MM.1S (cell line): Measurements from ENCODE around the gene RFTN1.

Experiments used
- CTCF ChIP-seq: fragments of 300-600 bp; sonication (generic); IDR thresholded peaks from 2 replicates; pipeline ENCODE4 v1.5.1; 2016; ENCODE audit warnings: antibody characterized with exemption, low read length, mixed read lengths
- EZH2 ChIP-seq: fragments of 300-600 bp; sonication (generic); optimal IDR thresholded peaks from 2 replicates; pipeline ENCODE3; 2017; ENCODE audit warnings: low read depth, mild to moderate bottlenecking, antibody characterized with exemption, low read length, mixed read lengths

- no peak for TF ChIP-seq EZH2
- no peak for TF ChIP-seq CTCF
These were observed 143.6 kb downstream of the RFTN1 start for GRCh38 chr3:16369885-16370284.
